Stimulated activated CD8-positive, alpha-beta memory T cell treated with anti-CD3 and anti-CD28 coated beads, Interleukin-12 subunit alpha, Interleukin-12 subunit beta, amount 100 ng/mL, for 24 hours (primary cell): ENCODE data around the gene TNS1.
"Not testable (repeated sequence)": the region's sequence is repeated elsewhere in the genome, so short reads cannot be mapped to it uniquely, and the experiment has no call there.

Experiments used
- DNase-seq: peaks from one replicate; pipeline ENCODE4 v3.0.0-alpha.2; 2020; ENCODE audit errors: extremely low read depth

TNS1 gene

GRCh38 chr2:218002845-218003180 is at the start of gene TNS1:
TNS1 (minus strand) TSS chr2:218002995; CDS start chr2:218002872, 123 bp downstream.
- DNase-seq: no peak

- no peak for DNase-seq
Observed at GRCh38 chr2:218051903-218052302, 49.1 kb upstream of the TNS1 start.

GRCh38 chr2:218047536-218048225 is 44.9 kb upstream of the TNS1 start:
- no peak for DNase-seq

- DNase-seq: no peak
Observed at GRCh38 chr2:218046238-218046637, 43.4 kb upstream of the TNS1 start.

GRCh38 chr2:218044599-218044998 is 41.8 kb upstream of the TNS1 start:
- not testable (repeated sequence) for DNase-seq

- no peak for DNase-seq
Observed at GRCh38 chr2:218043701-218044109, 40.9 kb upstream of the TNS1 start.

- DNase-seq: no peak
Observed at GRCh38 chr2:218043100-218043499, 40.3 kb upstream of the TNS1 start.

- DNase-seq: no peak
Observed at GRCh38 chr2:218041302-218042168, 38.7 kb upstream of the TNS1 start.

GRCh38 chr2:218040883-218041282 is 38.1 kb upstream of the TNS1 start:
- DNase-seq: no peak

- no peak for DNase-seq
Observed at GRCh38 chr2:218039171-218039570, 36.4 kb upstream of the TNS1 start.

GRCh38 chr2:218036371-218036770 is 33.6 kb upstream of the TNS1 start:
- DNase-seq: no peak

GRCh38 chr2:218035463-218036100 is 32.8 kb upstream of the TNS1 start:
- DNase-seq: no peak

- peak; percentile 28 for DNase-seq
Observed at GRCh38 chr2:218034497-218035213, 31.9 kb upstream of the TNS1 start.

- DNase-seq: no peak
Observed at GRCh38 chr2:218033590-218034496, 31.0 kb upstream of the TNS1 start.

GRCh38 chr2:218033208-218033589 is 30.4 kb upstream of the TNS1 start:
- no peak for DNase-seq

- no peak for DNase-seq
Observed at GRCh38 chr2:218032336-218033171, 29.8 kb upstream of the TNS1 start.

- DNase-seq: no peak
Observed at GRCh38 chr2:218031771-218032257, 29.0 kb upstream of the TNS1 start.

- DNase-seq: no peak
Observed at GRCh38 chr2:218031261-218031660, 28.5 kb upstream of the TNS1 start.

- DNase-seq: no peak
Observed at GRCh38 chr2:218030409-218031195, 27.8 kb upstream of the TNS1 start.
